ENCODE measurements around the gene CNP. TPM values are rescaled to one million over a fixed set of nuclear protein-coding genes. Genes with fewer than 3 reads are reported as not detected.

The CNP gene
- total RNA-seq, 1 experiment from 2014 or later: 79.9 TPM

- CTCF ChIA-PET: interaction anchor here (0.5 kb wide), 1 partner anchor 255 kb away, joined by 4 read pairs; no protein-coding TSS in a partner anchor
- in situ Hi-C loops (cut with HindIII; ENCODE audit: low pct_unique_long_range_greater_than_20kb, low sequenced_read_pairs): no loop called here
- DNase-seq (ENCODE audit: low read depth, low spot score): no peak
These were observed 736 bp downstream of the CNP start for GRCh38 chr17:41967141-41967920.

More at GRCh38 chr17:41967141-41967920, 736 bp downstream of the CNP start:
- Histone ChIP-seq H3K27ac (ENCODE audit: low read length) (peak overlapping the region; percentile 77), H3K4me1 (ENCODE audit: control insufficient read depth, insufficient read depth, low read length) (peaks cover 23% of the 10 kb centered on the region), H3K4me3 (ENCODE audit: low read depth in 2 of 2, low read length in 2 of 2) (peak overlapping the region; percentile 83 to 86), H3K36me3 (ENCODE audit: control insufficient read depth, insufficient read depth, low read length) (no peaks in the 10 kb centered on the region; the same call in 1 of the 2 replicates), H3K27me3 (ENCODE audit: control insufficient read depth, insufficient read depth, low read length) (no peaks in the 10 kb centered on the region), H3K9me3 (ENCODE audit: control insufficient read depth, insufficient read depth, low read depth, low read length) (no peaks in the 10 kb centered on the region)
- BruUV-seq (replicated peaks): no TSS peak
- ATAC-seq: peak; percentile 7
- intact Hi-C loops (cut with micrococcal nuclease; ENCODE audit: unreplicated experiment): no loop called here
- no peak for TF ChIP-seq CTCF (IDR thresholded peaks at IDR 0.05)
- no peak for TF ChIP-seq SIN3A (IDR thresholded peaks at IDR 0.05; ENCODE audit: borderline replicate concordance, insufficient read depth, low read depth, low read length)
- no peak for TF ChIP-seq REST (IDR thresholded peaks at IDR 0.05; ENCODE audit: insufficient read depth in 1 of 2, low read depth in 2 of 2, low read length in 1 of 2)
- TF ChIP-seq POLR2AphosphoS5 (IDR thresholded peaks at IDR 0.05; ENCODE audit: low read depth, low read length): no peak
- TF ChIP-seq TCF7L2 (IDR thresholded peaks at IDR 0.05; ENCODE audit: low read depth, low read length): no peak
- POLR2A ChIA-PET: no interaction called here

Measured in Panc1 (cell line).